Measurements from ENCODE around the gene COPS9.

DNA sequence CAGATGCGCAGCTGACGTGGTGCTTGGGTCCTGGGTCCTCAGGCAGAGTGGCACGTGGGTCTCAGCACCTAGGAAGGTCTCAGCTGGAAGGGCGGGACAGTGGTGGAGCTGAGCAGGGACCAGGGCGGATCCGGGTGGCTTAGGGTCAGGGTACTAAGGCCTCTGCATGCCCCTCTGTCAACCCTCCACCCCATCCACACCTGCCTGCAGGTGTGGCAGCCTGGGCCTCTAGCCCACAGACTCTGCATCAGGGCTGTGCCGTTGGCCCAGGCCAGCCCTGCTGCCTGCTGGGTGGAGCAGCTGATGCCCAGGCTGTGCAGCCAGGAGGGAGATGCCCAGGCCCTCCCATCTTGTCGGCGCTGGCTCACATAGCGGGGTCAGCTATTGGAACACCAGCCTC is 28.9 kb upstream of the COPS9 start:
- TF ChIP-seq POLR2A (IDR thresholded peaks at IDR 0.05; ENCODE audit: low read length) (no peak), GATA1 (IDR thresholded peaks at IDR 0.05; ENCODE audit: low read depth, low read length) (no peak)

All from erythroblast (primary cell).